ENCODE data around the gene LMBR1.

DNA sequence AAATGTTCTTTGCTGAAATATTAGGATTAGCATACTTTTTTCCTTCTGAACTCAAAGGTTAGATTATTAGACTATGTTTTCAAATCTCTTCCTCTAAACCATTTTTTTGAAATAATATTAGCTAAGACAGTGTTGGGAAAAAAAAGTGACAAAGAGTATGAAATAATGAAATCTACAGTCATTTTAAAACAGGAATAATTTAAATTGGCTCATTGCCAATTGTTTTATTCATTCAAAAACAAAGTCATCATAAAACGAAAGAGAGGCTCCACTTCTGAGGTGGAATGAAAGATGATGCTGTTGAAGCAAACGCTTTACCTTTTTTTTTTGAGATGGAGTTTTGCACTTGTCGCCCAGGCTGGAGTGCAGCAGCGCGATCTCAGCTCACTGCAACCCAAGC lies 201.2 kb downstream of the LMBR1 start:
- TF ChIP-seq MYC (IDR thresholded peaks at IDR 0.05; ENCODE audit: low read depth, low read length) (no peak), POLR2A (IDR thresholded peaks at IDR 0.05; ENCODE audit: low read depth, low read length) (no peak), EZH2 (IDR thresholded peaks at IDR 0.05; ENCODE audit: borderline replicate concordance, low read depth, low read length, severe bottlenecking) (no peak), POLR2AphosphoS5 (IDR thresholded peaks at IDR 0.05; ENCODE audit: insufficient read depth, low read depth, low read length) (no peak)

Measured in endothelial cell of umbilical vein (primary cell).